Mesenchymal stem cell (in vitro differentiated cells and primary cell): ENCODE results near the gene SDSL.

Experiments used
- DNase-seq: peaks from one replicate; pipeline ENCODE4 v3.0.0-alpha.2; 2013
- H2AFZ ChIP-seq: one replicate; pipeline ENCODE4 v1.6.1; 2013; ENCODE audit warnings: low read depth, mild to moderate bottlenecking, control low read depth, inconsistent platforms, low read length, moderate library complexity
- H2AK5ac ChIP-seq: 2 replicates; pipeline ENCODE4 v1.6.1; 2013; ENCODE audit warnings: low read length, moderate library complexity, mild to moderate bottlenecking, inconsistent platforms; ENCODE audit not compliant: severe bottlenecking
- H2BK120ac ChIP-seq: one replicate; pipeline ENCODE4 v1.6.1; 2013; ENCODE audit warnings: low read depth, mild to moderate bottlenecking, inconsistent platforms, low read length, moderate library complexity
- H2BK12ac ChIP-seq, 2 experiments: one replicate each; pipeline ENCODE4 v1.6.1; 2013; ENCODE audit warnings: inconsistent platforms in 2 of 2, low read length in 2 of 2, mild to moderate bottlenecking in 2 of 2, moderate library complexity in 2 of 2, control low read depth in 1 of 2
- H2BK15ac ChIP-seq: one replicate; pipeline ENCODE4 v1.6.1; 2013; ENCODE audit warnings: mild to moderate bottlenecking, low read depth, inconsistent platforms; ENCODE audit not compliant: poor library complexity, severe bottlenecking
- H2BK5ac ChIP-seq: 2 replicates; pipeline ENCODE4 v1.6.1; 2013; ENCODE audit warnings: low read depth, mild to moderate bottlenecking, low read length, control low read depth, inconsistent platforms; ENCODE audit not compliant: poor library complexity, severe bottlenecking
- H3K14ac ChIP-seq, 2 experiments: one replicate each; pipeline ENCODE4 v1.6.1; 2013; ENCODE audit warnings: inconsistent platforms in 2 of 2, low read length in 2 of 2, control low read depth in 1 of 2, mild to moderate bottlenecking in 1 of 2, moderate library complexity in 1 of 2
- H3K18ac ChIP-seq, 2 experiments: one replicate each; pipeline ENCODE4 v1.6.1; 2013; ENCODE audit warnings: inconsistent platforms in 2 of 2, low read length in 2 of 2, control low read depth in 1 of 2, low read depth in 1 of 2, mild to moderate bottlenecking in 1 of 2
- H3K23ac ChIP-seq, 2 experiments: one replicate each; pipeline ENCODE4 v1.6.1; 2013; ENCODE audit warnings: inconsistent platforms in 2 of 2, low read length in 2 of 2, mild to moderate bottlenecking in 2 of 2, moderate library complexity in 2 of 2, control low read depth in 1 of 2
- H3K27ac ChIP-seq: 2 replicates; pipeline ENCODE4 v1.5.1; 2013; ENCODE audit warnings: mild to moderate bottlenecking, moderate library complexity, low read length, control low read depth, inconsistent platforms; ENCODE audit not compliant: poor library complexity, severe bottlenecking
- H3K27me3 ChIP-seq, 2 experiments: 2 replicates each; pipeline versions ENCODE4 v1.6.1 to v1.7.0; 2013; ENCODE audit warnings: low read length in 2 of 2, mild to moderate bottlenecking in 2 of 2, moderate library complexity in 2 of 2, control low read depth in 1 of 2, inconsistent platforms in 1 of 2; ENCODE audit not compliant: control insufficient read depth in 1 of 2, insufficient read depth in 1 of 2
- H3K36me3 ChIP-seq, 2 experiments: 2 replicates each; pipeline versions ENCODE4 v1.6.1 to v1.7.0; 2013; ENCODE audit warnings: low read length in 2 of 2, control low read depth in 1 of 2, inconsistent platforms in 1 of 2, low read depth in 1 of 2, mild to moderate bottlenecking in 1 of 2; ENCODE audit not compliant: insufficient read depth in 2 of 2, control insufficient read depth in 1 of 2
- H3K4ac ChIP-seq, 2 experiments: one replicate each; pipeline ENCODE4 v1.6.1; 2013; ENCODE audit warnings: inconsistent platforms in 2 of 2, low read length in 2 of 2, mild to moderate bottlenecking in 2 of 2, moderate library complexity in 2 of 2, control low read depth in 1 of 2, low read depth in 1 of 2
- H3K4me1 ChIP-seq: 2 replicates; pipeline ENCODE4 v1.6.1; 2013; ENCODE audit warnings: low read depth, low read length, control low read depth; ENCODE audit not compliant: control insufficient read depth, insufficient read depth
- H3K4me2 ChIP-seq: 2 replicates; pipeline ENCODE4 v1.6.1; 2013; ENCODE audit warnings: low read length, mild to moderate bottlenecking, inconsistent platforms; ENCODE audit not compliant: poor library complexity, severe bottlenecking
- H3K4me3 ChIP-seq, 2 experiments: 2 replicates each; pipeline versions ENCODE4 v1.5.1 to v1.7.0; 2013; ENCODE audit warnings: low read length in 2 of 2, mild to moderate bottlenecking in 2 of 2, control low read depth in 1 of 2, low read depth in 1 of 2; ENCODE audit not compliant: insufficient read depth in 1 of 2
- H3K79me1 ChIP-seq: replicated peaks from 2 replicates; pipeline ENCODE4 v1.6.1; 2013; ENCODE audit warnings: mild to moderate bottlenecking, control low read depth, low read length, inconsistent platforms; ENCODE audit not compliant: poor library complexity, severe bottlenecking
- H3K9ac ChIP-seq: 2 replicates; pipeline ENCODE4 v1.7.0; 2013; ENCODE audit warnings: mild to moderate bottlenecking, low read length, moderate library complexity
- H3K9me3 ChIP-seq: 2 replicates; pipeline ENCODE4 v1.7.0; 2013; ENCODE audit warnings: mild to moderate bottlenecking, low read length; ENCODE audit not compliant: control insufficient read depth
- H4K8ac ChIP-seq: one replicate; pipeline ENCODE4 v1.6.1; 2013; ENCODE audit warnings: inconsistent platforms, mild to moderate bottlenecking, low read length, moderate library complexity
- H4K91ac ChIP-seq: one replicate; pipeline ENCODE4 v1.6.1; 2013; ENCODE audit warnings: mild to moderate bottlenecking, low read length, inconsistent platforms
- WGBS: methylation state at CpG from one replicate; pipeline ENCODE4 v1.1.7; 2013; ENCODE audit warnings: mixed read lengths; 5-methylcytosine and 5-hydroxymethylcytosine counted together

SDSL gene

GRCh38 chr12:113479216-113479589, 57.0 kb downstream of the SDSL start:
- no peak overlapping the region for H3K4ac ChIP-seq
- H3K9ac ChIP-seq: no peak overlapping the region
- H3K4me3 ChIP-seq: no peak overlapping the region
- WGBS: 4% methylated on average over 11 of the region's 11 CpGs
- no peak for DNase-seq
- no peak overlapping the region for H4K91ac ChIP-seq
- H3K27ac ChIP-seq: no peak overlapping the region
- no peak overlapping the region for H2AFZ ChIP-seq
- peaks cover 7% of the 10 kb centered on the region for H3K4me1 ChIP-seq
- H3K4me2 ChIP-seq: no peak overlapping the region
- no peak overlapping the region for H4K8ac ChIP-seq
- no peak overlapping the region for H2BK12ac ChIP-seq
- H2BK120ac ChIP-seq: no peak overlapping the region
- H3K14ac ChIP-seq: no peak overlapping the region
- H3K18ac ChIP-seq: no peak overlapping the region
- peaks cover 7% of the 10 kb centered on the region for H3K9me3 ChIP-seq
- no peaks in the 10 kb centered on the region for H3K79me1 ChIP-seq
- no peak overlapping the region for H2BK15ac ChIP-seq
- no peak overlapping the region for H2BK5ac ChIP-seq
- H2AK5ac ChIP-seq: no peak overlapping the region
- H3K23ac ChIP-seq: no peak overlapping the region
- H3K36me3 ChIP-seq: no peaks in the 10 kb centered on the region
- H3K27me3 ChIP-seq: peaks cover 81 to 89% of the 10 kb centered on the region in 2 experiments

- no peak overlapping the region for H3K14ac ChIP-seq
- H3K4me2 ChIP-seq: no peak overlapping the region
- H2AFZ ChIP-seq: no peak overlapping the region
- no peak overlapping the region for H2BK5ac ChIP-seq
- no peak overlapping the region for H3K4ac ChIP-seq
- H2BK12ac ChIP-seq: no peak overlapping the region
- peak overlapping the region in 1 of 2 experiments; percentile 51 for H3K4me3 ChIP-seq
- H2BK120ac ChIP-seq: no peak overlapping the region
- no peak overlapping the region for H2BK15ac ChIP-seq
- peaks cover 3% of the 10 kb centered on the region for H3K9me3 ChIP-seq
- H3K18ac ChIP-seq: no peak overlapping the region
- H3K9ac ChIP-seq: no peak overlapping the region
- no peak overlapping the region for H4K91ac ChIP-seq
- no peak overlapping the region for H3K27ac ChIP-seq
- peaks cover 78 to 89% of the 10 kb centered on the region in 2 experiments for H3K27me3 ChIP-seq
- no peaks in the 10 kb centered on the region for H3K79me1 ChIP-seq
- H3K4me1 ChIP-seq: peaks cover 7% of the 10 kb centered on the region
- peak; percentile 45 for DNase-seq
- 3% methylated on average over 51 of the region's 61 CpGs for WGBS
- no peak overlapping the region for H4K8ac ChIP-seq
- H3K23ac ChIP-seq: no peak overlapping the region
- H2AK5ac ChIP-seq: no peak overlapping the region
- H3K36me3 ChIP-seq: no peaks in the 10 kb centered on the region
Measured at GRCh38 chr12:113479590-113480335, 57.6 kb downstream of the SDSL start.

GRCh38 chr12:113480336-113480971, 58.3 kb downstream of the SDSL start:
- Histone ChIP-seq H2BK15ac (no peak overlapping the region), H2AK5ac (no peak overlapping the region), H3K36me3 (no peaks in the 10 kb centered on the region), H2BK5ac (no peak overlapping the region), H4K91ac (no peak overlapping the region), H3K27ac (no peak overlapping the region), H3K4me1 (peaks cover 7% of the 10 kb centered on the region), H2BK12ac (no peak overlapping the region), H3K14ac (no peak overlapping the region), H3K9me3 (no peaks in the 10 kb centered on the region), H2BK120ac (no peak overlapping the region), H3K4me2 (no peak overlapping the region), H3K4ac (no peak overlapping the region), H3K79me1 (no peaks in the 10 kb centered on the region), H2AFZ (no peak overlapping the region), H3K23ac (no peak overlapping the region), H3K9ac (no peak overlapping the region), H3K27me3 (peaks cover 77 to 89% of the 10 kb centered on the region in 2 experiments), H3K18ac (no peak overlapping the region), H3K4me3 (no peak overlapping the region), H4K8ac (no peak overlapping the region)
- 34% methylated on average over 4 of the region's 9 CpGs for WGBS
- DNase-seq: no peak

- no peak overlapping the region for H4K8ac ChIP-seq
- peaks cover 4% of the 10 kb centered on the region for H3K4me1 ChIP-seq
- WGBS: 0% methylated on average over 1 of the region's 1 CpG
- no peak overlapping the region for H2BK120ac ChIP-seq
- H3K18ac ChIP-seq: no peak overlapping the region
- H3K4me3 ChIP-seq: no peak overlapping the region
- H3K23ac ChIP-seq: no peak overlapping the region
- no peak overlapping the region for H3K9ac ChIP-seq
- H2AFZ ChIP-seq: no peak overlapping the region
- no peaks in the 10 kb centered on the region for H3K36me3 ChIP-seq
- no peak overlapping the region for H3K4me2 ChIP-seq
- H3K9me3 ChIP-seq: no peaks in the 10 kb centered on the region
- peaks cover 79 to 93% of the 10 kb centered on the region in 2 experiments for H3K27me3 ChIP-seq
- H3K4ac ChIP-seq: no peak overlapping the region
- no peak overlapping the region for H4K91ac ChIP-seq
- no peak overlapping the region for H3K27ac ChIP-seq
- no peak overlapping the region for H2BK5ac ChIP-seq
- H3K79me1 ChIP-seq: no peaks in the 10 kb centered on the region
- no peak overlapping the region for H2AK5ac ChIP-seq
- DNase-seq: no peak
- no peak overlapping the region for H2BK15ac ChIP-seq
- H3K14ac ChIP-seq: no peak overlapping the region
- no peak overlapping the region for H2BK12ac ChIP-seq
Measured at GRCh38 chr12:113482334-113482733, 60.2 kb downstream of the SDSL start.
